Mucosa of descending colon (tissue), 3 donors: ENCODE data around the gene FAM131A. TPM values are rescaled to one million over a fixed set of nuclear protein-coding genes. Genes with fewer than 3 reads are reported as not detected.

Experiments
- ATAC-seq: fragments of 200-7000 bp; cut with Tn5 transposase; one replicate; pipeline ENCODE4 v1.9.1; 2020; ENCODE audit warnings: mild to moderate bottlenecking, moderate library complexity
- DNase-seq, 3 donors: peaks; one replicate each; pipeline ENCODE4 v3.0.0-alpha.2; 2020
- H3K36me3 ChIP-seq: fragments of 200-600 bp; one replicate; pipeline ENCODE4 v1.8.0; 2021; ENCODE audit warnings: low read depth, mild to moderate bottlenecking
- H3K4me1 ChIP-seq: fragments of 200-600 bp; one replicate; pipeline ENCODE4 v1.8.0; 2021; ENCODE audit warnings: low read depth, mild to moderate bottlenecking
- H3K4me3 ChIP-seq: fragments of 200-600 bp; one replicate; pipeline ENCODE4 v1.8.0; 2021; ENCODE audit warnings: mild to moderate bottlenecking
- H3K9me3 ChIP-seq: fragments of 200-600 bp; one replicate; pipeline ENCODE4 v1.8.0; 2021; ENCODE audit warnings: mild to moderate bottlenecking
- intact Hi-C, 2 donors: fragments of 100-400 bp; cut with DNase I in 1 of 2; cut with micrococcal nuclease in 1 of 2; formaldehyde crosslinking; loops; one replicate each; pipeline versions ENCODE4 v1.11.0 to v1.11.1; 2022; cut with DNase I, micrococcal nuclease
- total RNA-seq, 3 donors: library from RNA; stranded (reverse); fragmentation: NEBNext Ultra II Directional in 2 of 3; extraction: Animal tissue kit (Norgen Biotek cat#: 25700) in 2 of 3; gene quantifications; one replicate each; pipeline versions ENCODE4 v1.2.1 to v1.2.4, GENCODE V29; 2021 to 2023
- TF ChIP-seq, protein P1 (sequence below): fragments of 200-600 bp; IDR thresholded peaks from one replicate; pipeline ENCODE4 v1.8.0; 2022; ENCODE audit warnings: antibody characterized with exemption, mild to moderate bottlenecking
- donor health status: DM: no; HTN: no; CAD: no; lungs with moderate emphysema.
- donor health status: DM: no; HTN: no; CAD: no.
- donor health status: DM: no; HTN: yes; CAD: no.

FAM131A gene
- total RNA-seq, 3 donors from 2014 or later = 14.1 to 29.8 (median 16.4) TPM

DNA sequence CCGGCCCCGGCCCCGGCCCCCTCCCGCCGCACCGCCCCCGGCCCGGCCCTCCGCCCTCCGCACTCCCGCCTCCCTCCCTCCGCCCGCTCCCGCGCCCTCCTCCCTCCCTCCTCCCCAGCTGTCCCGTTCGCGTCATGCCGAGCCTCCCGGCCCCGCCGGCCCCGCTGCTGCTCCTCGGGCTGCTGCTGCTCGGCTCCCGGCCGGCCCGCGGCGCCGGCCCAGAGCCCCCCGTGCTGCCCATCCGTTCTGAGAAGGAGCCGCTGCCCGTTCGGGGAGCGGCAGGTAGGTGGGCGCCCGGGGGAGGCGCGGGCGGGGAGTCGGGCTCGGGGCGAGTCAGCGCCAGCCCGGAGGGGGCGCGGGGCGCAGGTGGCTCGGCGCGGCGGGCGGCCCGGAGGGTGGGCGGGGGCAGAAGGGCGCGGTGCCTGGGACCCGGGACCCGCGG lies 42.8 kb downstream of the FAM131A start:
- DNase-seq (peak; percentile 54 to 71 (median 69)), ATAC-seq (peak; percentile 64)
- TF ChIP-seq, protein P1, sequence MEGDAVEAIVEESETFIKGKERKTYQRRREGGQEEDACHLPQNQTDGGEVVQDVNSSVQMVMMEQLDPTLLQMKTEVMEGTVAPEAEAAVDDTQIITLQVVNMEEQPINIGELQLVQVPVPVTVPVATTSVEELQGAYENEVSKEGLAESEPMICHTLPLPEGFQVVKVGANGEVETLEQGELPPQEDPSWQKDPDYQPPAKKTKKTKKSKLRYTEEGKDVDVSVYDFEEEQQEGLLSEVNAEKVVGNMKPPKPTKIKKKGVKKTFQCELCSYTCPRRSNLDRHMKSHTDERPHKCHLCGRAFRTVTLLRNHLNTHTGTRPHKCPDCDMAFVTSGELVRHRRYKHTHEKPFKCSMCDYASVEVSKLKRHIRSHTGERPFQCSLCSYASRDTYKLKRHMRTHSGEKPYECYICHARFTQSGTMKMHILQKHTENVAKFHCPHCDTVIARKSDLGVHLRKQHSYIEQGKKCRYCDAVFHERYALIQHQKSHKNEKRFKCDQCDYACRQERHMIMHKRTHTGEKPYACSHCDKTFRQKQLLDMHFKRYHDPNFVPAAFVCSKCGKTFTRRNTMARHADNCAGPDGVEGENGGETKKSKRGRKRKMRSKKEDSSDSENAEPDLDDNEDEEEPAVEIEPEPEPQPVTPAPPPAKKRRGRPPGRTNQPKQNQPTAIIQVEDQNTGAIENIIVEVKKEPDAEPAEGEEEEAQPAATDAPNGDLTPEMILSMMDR = no peak
- Histone ChIP-seq H3K4me3 (no peak overlapping the region), H3K9me3 (no peaks in the 10 kb centered on the region), H3K36me3 (no peaks in the 10 kb centered on the region), H3K4me1 (peaks cover 4% of the 10 kb centered on the region)
- intact Hi-C loops = no loop called here

DNA sequence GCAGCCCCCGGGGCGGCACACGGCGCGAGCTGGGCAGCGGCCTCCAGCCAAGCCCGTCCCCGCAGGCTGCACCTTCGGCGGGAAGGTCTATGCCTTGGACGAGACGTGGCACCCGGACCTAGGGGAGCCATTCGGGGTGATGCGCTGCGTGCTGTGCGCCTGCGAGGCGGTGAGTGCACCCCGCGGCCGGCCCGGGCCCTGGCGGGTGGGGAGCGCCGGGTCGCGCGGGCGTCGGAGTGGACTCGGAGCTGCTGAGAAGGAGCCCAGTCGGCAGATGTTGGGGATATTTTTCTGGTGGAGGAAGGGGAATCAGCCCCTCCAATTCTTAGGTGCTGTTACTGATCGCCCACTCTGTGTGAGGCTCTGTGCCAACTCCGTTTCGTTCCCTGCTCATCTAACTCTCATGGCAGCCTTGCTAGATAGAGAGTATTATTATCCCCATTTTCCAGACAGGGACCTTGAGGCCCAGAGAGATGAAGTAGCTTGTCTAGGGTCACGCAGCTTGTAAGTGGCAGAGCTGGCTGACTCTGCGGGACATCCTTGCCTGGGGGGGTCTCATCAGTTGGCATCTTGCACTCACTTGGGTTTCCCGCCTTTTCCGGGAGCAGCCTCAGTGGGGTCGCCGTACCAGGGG lies 43.3 kb downstream of the FAM131A start:
- TF ChIP-seq, protein P1 = no peak
- H3K4me1 ChIP-seq = peaks cover 4% of the 10 kb centered on the region
- intact Hi-C loops = no loop called here
- no peak overlapping the region for H3K4me3 ChIP-seq
- no peaks in the 10 kb centered on the region for H3K9me3 ChIP-seq
- ATAC-seq = no peak
- H3K36me3 ChIP-seq = no peaks in the 10 kb centered on the region
- DNase-seq = no peak

DNA sequence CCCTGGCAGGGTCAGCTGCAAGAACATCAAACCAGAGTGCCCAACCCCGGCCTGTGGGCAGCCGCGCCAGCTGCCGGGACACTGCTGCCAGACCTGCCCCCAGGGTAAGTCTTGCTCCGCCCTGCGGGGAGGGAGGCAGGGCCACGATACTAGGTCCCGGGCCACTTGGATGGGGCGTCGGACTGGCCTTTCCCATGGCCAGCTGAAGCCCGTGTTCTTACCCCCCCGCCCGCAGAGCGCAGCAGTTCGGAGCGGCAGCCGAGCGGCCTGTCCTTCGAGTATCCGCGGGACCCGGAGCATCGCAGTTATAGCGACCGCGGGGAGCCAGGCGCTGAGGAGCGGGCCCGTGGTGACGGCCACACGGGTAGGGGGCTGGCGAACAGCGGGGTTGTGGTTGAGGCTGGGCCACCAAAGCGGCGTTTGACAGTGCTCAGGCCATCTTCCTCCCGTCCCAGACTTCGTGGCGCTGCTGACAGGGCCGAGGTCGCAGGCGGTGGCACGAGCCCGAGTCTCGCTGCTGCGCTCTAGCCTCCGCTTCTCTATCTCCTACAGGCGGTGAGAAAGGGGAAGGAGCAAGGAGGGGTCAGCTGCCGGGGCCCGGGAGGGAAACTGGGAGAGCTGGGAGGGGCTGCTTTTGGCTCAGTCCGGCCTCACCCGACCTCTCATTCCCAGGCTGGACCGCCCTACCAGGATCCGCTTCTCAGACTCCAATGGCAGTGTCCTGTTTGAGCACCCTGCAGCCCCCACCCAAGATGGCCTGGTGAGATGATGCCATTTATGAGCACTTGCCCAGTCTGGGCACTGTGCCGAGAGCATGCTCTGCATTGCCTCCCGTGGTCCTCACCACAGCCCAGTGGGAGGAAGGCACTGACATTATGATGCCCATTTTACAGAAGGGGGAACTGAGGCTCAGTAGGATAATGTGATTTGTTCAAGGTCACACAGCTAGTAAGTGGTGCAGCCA lies 44.1 kb downstream of the FAM131A start:
- Histone ChIP-seq H3K4me1 (peaks cover 4% of the 10 kb centered on the region), H3K4me3 (no peak overlapping the region), H3K9me3 (no peaks in the 10 kb centered on the region), H3K36me3 (no peaks in the 10 kb centered on the region)
- intact Hi-C loops = no loop called here
- TF ChIP-seq, protein P1 = no peak
- DNase-seq = no peak
- peak; percentile 32 for ATAC-seq

DNA sequence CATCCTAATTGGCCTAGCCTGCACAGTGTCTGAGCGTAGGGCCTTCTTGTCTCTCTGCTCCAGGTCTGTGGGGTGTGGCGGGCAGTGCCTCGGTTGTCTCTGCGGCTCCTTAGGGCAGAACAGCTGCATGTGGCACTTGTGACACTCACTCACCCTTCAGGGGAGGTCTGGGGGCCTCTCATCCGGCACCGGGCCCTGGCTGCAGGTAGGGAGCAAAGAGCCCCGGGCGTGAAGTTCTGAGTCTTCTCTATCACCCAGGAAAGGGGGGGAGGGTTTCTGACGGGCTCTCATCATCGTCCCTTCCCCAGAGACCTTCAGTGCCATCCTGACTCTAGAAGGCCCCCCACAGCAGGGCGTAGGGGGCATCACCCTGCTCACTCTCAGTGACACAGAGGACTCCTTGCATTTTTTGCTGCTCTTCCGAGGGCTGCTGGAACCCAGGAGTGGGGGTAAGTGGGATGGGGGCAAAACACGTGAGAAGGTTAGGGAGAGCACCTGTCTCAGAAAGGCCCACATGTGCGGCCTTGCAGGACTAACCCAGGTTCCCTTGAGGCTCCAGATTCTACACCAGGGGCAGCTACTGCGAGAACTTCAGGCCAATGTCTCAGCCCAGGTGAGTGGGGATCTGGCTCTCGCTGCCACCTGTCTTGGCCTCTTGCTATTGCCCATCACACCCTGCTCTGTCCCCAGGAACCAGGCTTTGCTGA lies 45.1 kb downstream of the FAM131A start:
- H3K36me3 ChIP-seq = no peaks in the 10 kb centered on the region
- DNase-seq (no peak), ATAC-seq (no peak)
- TF ChIP-seq, protein P1 = no peak
- peaks cover 4% of the 10 kb centered on the region for H3K4me1 ChIP-seq
- H3K9me3 ChIP-seq = no peaks in the 10 kb centered on the region
- intact Hi-C loops = no loop called here
- no peak overlapping the region for H3K4me3 ChIP-seq

DNA sequence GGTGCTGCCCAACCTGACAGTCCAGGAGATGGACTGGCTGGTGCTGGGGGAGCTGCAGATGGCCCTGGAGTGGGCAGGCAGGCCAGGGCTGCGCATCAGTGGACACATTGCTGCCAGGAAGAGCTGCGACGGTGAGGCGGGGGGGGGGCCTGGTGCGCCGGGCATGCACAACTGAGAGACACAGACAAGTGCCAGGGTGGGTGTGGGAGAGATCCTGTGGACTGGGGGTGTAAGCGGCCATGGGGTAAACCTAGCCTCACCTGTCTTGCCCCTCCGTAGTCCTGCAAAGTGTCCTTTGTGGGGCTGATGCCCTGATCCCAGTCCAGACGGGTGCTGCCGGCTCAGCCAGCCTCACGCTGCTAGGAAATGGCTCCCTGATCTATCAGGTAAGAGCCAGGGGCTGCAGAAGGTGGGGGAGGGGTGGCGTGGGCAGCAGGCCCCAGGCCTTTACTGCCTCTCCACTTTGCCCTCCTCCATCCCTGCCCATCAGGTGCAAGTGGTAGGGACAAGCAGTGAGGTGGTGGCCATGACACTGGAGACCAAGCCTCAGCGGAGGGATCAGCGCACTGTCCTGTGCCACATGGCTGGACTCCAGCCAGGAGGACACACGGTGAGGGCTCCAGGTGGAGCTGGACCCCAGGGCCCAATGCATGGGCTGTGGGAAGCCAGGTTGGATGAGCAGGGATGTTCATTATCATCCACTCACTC lies 45.8 kb downstream of the FAM131A start:
- DNase-seq (no peak), ATAC-seq (no peak)
- intact Hi-C loops = no loop called here
- TF ChIP-seq, protein P1 = no peak
- Histone ChIP-seq H3K4me3 (no peak overlapping the region), H3K36me3 (no peaks in the 10 kb centered on the region), H3K9me3 (no peaks in the 10 kb centered on the region), H3K4me1 (peaks cover 4% of the 10 kb centered on the region)
